Heart left ventricle (tissue), 13 donors: Measurements from ENCODE around the gene CDC20.

ENCODE experiments used
- POLR2A ChIP-seq, 2 donors: fragments of 450-650 bp; IDR thresholded peaks; one replicate each; pipeline ENCODE4 v1.6.1; 2017; ENCODE audit warnings: antibody characterized with exemption in 2 of 2, mild to moderate bottlenecking in 2 of 2, moderate library complexity in 2 of 2
- TF ChIP-seq, protein P1 (sequence below), 12 donors: fragments of 200-600 bp; sonication (generic) in 4 of 12; IDR thresholded peaks; one replicate each; pipeline versions ENCODE4 v1.5.0 to v1.8.0; 2018 to 2022; ENCODE audit warnings: antibody characterized with exemption in 12 of 12, mild to moderate bottlenecking in 5 of 12
- donor health status: ischemic (EF 13 %, LVEDD 7.1; RV severe dilation, severe dysfunction).
- donor health status: DM: no; HTN: yes; CAD: no.
- donor health status: DM: no; HTN: no; CAD: no.
- donor health status: ischemic (EF 25% LVEDD 6.9; RV normal size, moderate dysfunction).
- donor health status: ischemic (EF 25% LVEDD 5.7; RV mildly dilated, moderate dysfunction).
- donor health status: ischemic (EF 35%, LVEDD 5.7; RV mildly dilated, moderate dysfunction).
- donor health status: nonischemic (EF 11% LVEDD 7.7; RV severe dilation, severe dysfunction).
- donor health status: DM: yes; HTN: yes; CAD: no.
- donor health status: PGD.
- donor health status: ischemic (EF 29% LVEDD 5.4; RV normal size, mild dysfunction).
- donor health status: nonischemic (EF 23%, LVEDD 6.1; RV moderate dilation, normal function).

DNA sequence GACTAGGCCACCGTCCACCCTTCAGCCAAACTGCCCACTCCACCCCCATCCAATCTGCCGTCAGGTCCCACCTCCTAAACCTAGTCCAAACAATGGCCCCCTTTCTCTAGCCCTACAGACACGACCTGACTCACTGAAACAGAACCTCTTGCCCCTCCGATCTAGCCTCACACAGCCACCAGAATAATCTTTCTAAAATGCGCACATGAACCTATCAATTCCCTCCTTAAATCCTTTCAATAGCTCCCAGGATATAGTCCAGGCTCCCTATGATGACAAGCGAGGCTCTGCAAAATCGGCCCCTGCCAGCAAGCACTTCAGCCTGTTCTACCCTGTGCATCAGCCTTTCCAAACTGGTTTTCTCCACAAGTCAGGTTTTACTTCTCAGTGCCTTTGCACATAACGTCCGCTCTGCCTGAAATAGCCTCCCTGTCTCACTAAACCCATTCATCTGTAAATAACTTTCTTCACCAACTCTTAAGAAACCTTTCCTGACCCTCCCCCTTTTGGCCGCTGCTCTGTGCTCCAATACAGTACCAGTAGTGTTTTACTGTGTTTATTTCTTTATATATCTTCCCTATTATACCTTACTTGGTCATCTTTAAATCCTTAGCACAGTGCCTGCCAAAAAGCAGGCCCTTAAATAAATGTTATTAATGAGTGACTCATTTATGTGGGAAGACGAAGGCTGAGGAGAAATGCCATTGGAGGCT lies 9.0 kb upstream of the CDC20 start:
- TF ChIP-seq, protein P1, sequence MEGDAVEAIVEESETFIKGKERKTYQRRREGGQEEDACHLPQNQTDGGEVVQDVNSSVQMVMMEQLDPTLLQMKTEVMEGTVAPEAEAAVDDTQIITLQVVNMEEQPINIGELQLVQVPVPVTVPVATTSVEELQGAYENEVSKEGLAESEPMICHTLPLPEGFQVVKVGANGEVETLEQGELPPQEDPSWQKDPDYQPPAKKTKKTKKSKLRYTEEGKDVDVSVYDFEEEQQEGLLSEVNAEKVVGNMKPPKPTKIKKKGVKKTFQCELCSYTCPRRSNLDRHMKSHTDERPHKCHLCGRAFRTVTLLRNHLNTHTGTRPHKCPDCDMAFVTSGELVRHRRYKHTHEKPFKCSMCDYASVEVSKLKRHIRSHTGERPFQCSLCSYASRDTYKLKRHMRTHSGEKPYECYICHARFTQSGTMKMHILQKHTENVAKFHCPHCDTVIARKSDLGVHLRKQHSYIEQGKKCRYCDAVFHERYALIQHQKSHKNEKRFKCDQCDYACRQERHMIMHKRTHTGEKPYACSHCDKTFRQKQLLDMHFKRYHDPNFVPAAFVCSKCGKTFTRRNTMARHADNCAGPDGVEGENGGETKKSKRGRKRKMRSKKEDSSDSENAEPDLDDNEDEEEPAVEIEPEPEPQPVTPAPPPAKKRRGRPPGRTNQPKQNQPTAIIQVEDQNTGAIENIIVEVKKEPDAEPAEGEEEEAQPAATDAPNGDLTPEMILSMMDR (IDR thresholded peaks at IDR 0.05): no peak
- TF ChIP-seq POLR2A (IDR thresholded peaks at IDR 0.05): no peak
